BE2C (cell line): Measurements from ENCODE around the gene POC1A.
"Not testable (repeated sequence)": the region's sequence is repeated elsewhere in the genome, so short reads cannot be mapped to it uniquely, and the experiment has no call there.

Experiments used
- DNase-seq: peaks from one replicate; pipeline ENCODE4 v3.0.0-alpha.2; 2020
- H3K27me3 ChIP-seq: fragments of 250-450 bp; sonication (Bioruptor Pico); 2 replicates; pipeline ENCODE4 v1.5.1; 2020; ENCODE audit warnings: mild to moderate bottlenecking
- H3K36me3 ChIP-seq: fragments of 250-450 bp; sonication (Bioruptor Pico); 2 replicates; pipeline ENCODE4 v1.5.1; 2020; ENCODE audit warnings: mild to moderate bottlenecking
- H3K4me1 ChIP-seq: fragments of 250-450 bp; sonication (Bioruptor Pico); 2 replicates; pipeline ENCODE4 v1.5.1; 2020
- H3K4me3 ChIP-seq: 2 replicates; pipeline ENCODE4 v1.5.1; 2011; ENCODE audit warnings: low read depth, low read length
- H3K9me3 ChIP-seq: fragments of 250-450 bp; sonication (Bioruptor Pico); 2 replicates; pipeline ENCODE4 v1.5.1; 2020
- TF ChIP-seq, protein P1 (sequence below): IDR thresholded peaks from 2 replicates; pipeline ENCODE4 v1.5.1; 2012; ENCODE audit warnings: mild to moderate bottlenecking, low read depth, low read length

The POC1A gene

GRCh38 chr3:52175416-52176179 lies 21.4 kb upstream of the POC1A start:
- Histone ChIP-seq H3K4me3 (no peak overlapping the region), H3K36me3 (no peaks in the 10 kb centered on the region), H3K27me3 (no peaks in the 10 kb centered on the region), H3K4me1 (no peaks in the 10 kb centered on the region), H3K9me3 (no peaks in the 10 kb centered on the region)
- DNase-seq, result no peak
- TF ChIP-seq, protein P1, sequence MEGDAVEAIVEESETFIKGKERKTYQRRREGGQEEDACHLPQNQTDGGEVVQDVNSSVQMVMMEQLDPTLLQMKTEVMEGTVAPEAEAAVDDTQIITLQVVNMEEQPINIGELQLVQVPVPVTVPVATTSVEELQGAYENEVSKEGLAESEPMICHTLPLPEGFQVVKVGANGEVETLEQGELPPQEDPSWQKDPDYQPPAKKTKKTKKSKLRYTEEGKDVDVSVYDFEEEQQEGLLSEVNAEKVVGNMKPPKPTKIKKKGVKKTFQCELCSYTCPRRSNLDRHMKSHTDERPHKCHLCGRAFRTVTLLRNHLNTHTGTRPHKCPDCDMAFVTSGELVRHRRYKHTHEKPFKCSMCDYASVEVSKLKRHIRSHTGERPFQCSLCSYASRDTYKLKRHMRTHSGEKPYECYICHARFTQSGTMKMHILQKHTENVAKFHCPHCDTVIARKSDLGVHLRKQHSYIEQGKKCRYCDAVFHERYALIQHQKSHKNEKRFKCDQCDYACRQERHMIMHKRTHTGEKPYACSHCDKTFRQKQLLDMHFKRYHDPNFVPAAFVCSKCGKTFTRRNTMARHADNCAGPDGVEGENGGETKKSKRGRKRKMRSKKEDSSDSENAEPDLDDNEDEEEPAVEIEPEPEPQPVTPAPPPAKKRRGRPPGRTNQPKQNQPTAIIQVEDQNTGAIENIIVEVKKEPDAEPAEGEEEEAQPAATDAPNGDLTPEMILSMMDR, result no peak

DNA sequence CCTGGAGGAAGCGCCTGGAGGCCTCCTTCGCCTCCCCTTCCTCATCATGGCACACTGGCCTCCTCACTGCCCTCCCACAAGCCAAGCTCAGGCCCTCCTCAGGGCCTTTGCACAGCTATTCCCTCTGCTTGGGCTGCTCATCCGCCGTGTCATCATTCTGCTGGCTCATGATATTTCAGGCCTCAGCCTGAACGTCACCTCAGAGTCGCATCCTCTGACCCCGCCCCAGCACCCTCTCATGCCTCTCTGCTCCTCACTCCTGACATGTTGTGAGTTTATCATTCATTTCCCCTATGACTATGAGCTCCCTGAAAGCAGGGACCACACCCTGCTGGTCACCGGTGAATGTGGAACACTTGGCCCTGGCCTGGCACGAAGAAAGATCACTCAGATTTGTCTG lies 20.7 kb upstream of the POC1A start:
- Histone ChIP-seq H3K4me1 (no peaks in the 10 kb centered on the region), H3K4me3 (no peak overlapping the region), H3K27me3 (no peaks in the 10 kb centered on the region), H3K36me3 (no peaks in the 10 kb centered on the region), H3K9me3 (no peaks in the 10 kb centered on the region)
- DNase-seq, result no peak
- TF ChIP-seq, protein P1, result no peak

DNA sequence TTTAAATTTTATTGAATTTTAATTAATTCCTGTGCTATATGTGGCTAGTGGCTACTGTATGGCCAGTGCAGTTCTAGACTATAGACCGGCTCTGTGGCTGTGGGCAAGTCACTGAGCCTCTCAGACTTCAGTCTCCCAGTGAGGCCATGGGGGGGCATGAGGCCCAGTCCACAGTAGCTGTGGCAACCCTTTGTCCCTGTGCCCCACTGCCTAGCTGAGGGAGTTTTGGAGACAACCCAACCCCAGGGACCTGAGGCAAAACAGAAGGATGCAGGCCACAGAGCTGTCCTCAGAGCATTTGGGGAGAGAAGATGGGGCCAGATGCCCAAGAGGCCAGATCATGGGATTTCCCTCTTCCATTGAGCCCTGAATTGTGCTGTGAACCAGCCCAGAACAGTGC lies 18.9 kb upstream of the POC1A start:
- Histone ChIP-seq H3K4me3 (no peak overlapping the region), H3K4me1 (no peaks in the 10 kb centered on the region)
- TF ChIP-seq, protein P1, result no peak

GRCh38 chr3:52172262-52172757 lies 18.1 kb upstream of the POC1A start:
- Histone ChIP-seq H3K36me3 (no peaks in the 10 kb centered on the region), H3K27me3 (no peaks in the 10 kb centered on the region), H3K4me1 (no peaks in the 10 kb centered on the region), H3K9me3 (no peaks in the 10 kb centered on the region), H3K4me3 (no peak overlapping the region)
- TF ChIP-seq, protein P1, result no peak
- no peak for DNase-seq

More for the DNA sequence above, 18.9 kb upstream of the POC1A start:
- no peaks in the 10 kb centered on the region for H3K9me3 ChIP-seq
- no peaks in the 10 kb centered on the region for H3K36me3 ChIP-seq
- no peaks in the 10 kb centered on the region for H3K27me3 ChIP-seq
- no peak for DNase-seq

GRCh38 chr3:52171514-52172261 lies 17.5 kb upstream of the POC1A start:
- Histone ChIP-seq H3K27me3 (no peaks in the 10 kb centered on the region), H3K4me1 (no peaks in the 10 kb centered on the region), H3K9me3 (no peaks in the 10 kb centered on the region), H3K36me3 (no peaks in the 10 kb centered on the region), H3K4me3 (no peak overlapping the region)
- TF ChIP-seq, protein P1, result no peak
- no peak for DNase-seq

- H3K4me3 ChIP-seq, H3K36me3 ChIP-seq, H3K9me3 ChIP-seq, H3K27me3 ChIP-seq, DNase-seq, H3K4me1 ChIP-seq: not testable (repeated sequence)
Observed at GRCh38 chr3:52170217-52170616, 16.0 kb upstream of the POC1A start.
